A549 treated with AZD9567 at 1 μM for 4 hours (cell line): ENCODE results near the gene PHF20. TPM values are rescaled to one million over a fixed set of nuclear protein-coding genes. Genes with fewer than 3 reads are reported as not detected.

Source experiments
- total RNA-seq: library from RNA; stranded (reverse); fragments of 200-300 nt; extraction: Qiagen RNA extraction; gene quantifications from 5 replicates; pipeline ENCODE4 v1.2.3, GENCODE V29; 2022; ENCODE audit not compliant: insufficient read depth

PHF20 gene
- 28.5 to 32.0 TPM (median 30.4 TPM) in 5 replicates for total RNA-seq

GRCh38 chr20:35771689-35772562, at the start of gene PHF20:
PHF20 (plus strand) TSS chr20:35772015; CDS start chr20:35801523, 29,508 bp downstream.

DNA sequence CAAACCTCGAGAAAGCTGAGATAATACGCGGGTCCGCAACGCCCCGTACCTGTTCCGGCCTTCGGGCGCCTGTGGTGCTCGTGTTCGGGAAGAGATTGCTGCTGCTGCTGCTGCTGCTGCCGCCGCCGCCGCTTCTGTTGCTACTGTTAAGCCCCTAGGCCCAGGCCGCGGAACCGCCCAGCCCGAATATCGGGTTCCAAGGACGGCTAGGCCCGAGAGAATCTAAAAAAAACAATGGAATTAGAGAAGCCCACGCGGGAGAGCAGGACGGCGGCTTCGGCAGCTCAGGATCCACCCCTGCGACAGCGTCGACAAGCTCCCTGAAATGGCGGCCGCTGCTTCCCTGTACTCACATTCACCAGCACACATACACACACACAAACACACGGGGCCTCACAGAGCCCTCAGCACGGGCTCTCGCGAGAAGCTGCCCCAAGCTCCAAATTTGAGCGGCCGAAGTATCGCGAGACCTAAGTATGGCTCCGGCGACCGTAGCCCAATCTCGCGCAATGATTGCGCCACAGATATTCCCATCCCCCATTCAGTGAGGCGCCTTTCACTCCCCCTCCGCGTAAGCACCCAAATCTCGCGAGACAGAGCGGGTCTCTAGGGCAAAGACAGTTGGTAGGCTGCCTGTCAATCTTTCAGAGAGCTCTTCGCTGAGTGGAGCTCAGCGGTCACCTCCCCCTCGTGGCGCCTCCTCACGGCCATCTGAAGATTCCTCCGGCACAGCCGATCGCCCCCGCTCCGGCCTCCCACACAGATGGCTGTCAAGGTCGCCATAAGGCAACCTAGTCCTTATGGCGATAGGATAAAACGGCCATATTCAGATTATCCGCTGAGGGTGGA, 29.7 kb upstream of the PHF20 start, which contains the start of gene RBM39:
Gene RBM39, minus strand, starts transcription at position 369 of the 849 bp plus-strand sequence. CDS start 1,386 bp downstream, outside the sequence.

GRCh38 chr20:35954200-35954906, 182.5 kb downstream of the PHF20 start, which contains the start of gene SCAND1:
SCAND1 (minus strand) TSS chr20:35954502; CDS start chr20:35954284, 218 bp downstream.

DNA sequence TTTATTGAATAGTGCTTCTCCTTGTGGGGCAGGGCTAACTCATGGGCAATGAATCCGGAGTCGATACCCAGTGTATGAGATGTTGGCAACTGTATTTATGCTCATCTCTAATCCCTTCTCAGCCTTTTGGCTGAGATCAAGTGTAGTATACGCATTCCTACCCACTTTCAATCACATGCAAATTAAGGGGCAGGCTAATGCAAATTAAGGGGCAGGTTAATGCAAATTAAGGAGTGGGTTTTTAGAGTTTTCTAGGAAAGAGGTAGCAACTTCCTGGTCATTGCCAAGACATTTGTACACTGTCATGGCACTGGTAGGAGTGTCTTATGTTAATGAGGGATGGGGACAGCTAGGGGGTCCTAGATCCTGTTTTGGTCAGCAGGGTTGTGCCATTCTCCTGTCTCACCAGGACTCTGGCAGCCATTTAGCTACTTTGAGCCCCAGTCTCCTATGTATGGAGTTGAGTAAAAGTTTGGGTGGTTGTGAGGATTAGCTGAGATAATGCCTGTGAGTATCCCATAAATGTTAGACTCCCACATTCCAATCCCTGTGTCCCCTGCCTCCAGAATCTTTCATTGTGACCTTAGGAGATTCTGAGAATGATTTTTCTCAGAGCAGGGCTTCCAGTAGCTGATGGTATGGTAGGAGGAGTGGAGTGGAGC, 196.3 kb downstream of the PHF20 start, which contains the start of gene CNBD2:
Gene CNBD2, plus strand, starts transcription at position 612 of the 662 bp plus-strand sequence. CDS start 173 bp downstream, outside the sequence.

Other genes starting within 250 kb of the PHF20 start
- not detected in 5 replicates for gene C20orf173, start 242.4 kb upstream of the PHF20 start, total RNA-seq
- 235 to 256 TPM (median 242 TPM) in 5 replicates for gene ERGIC3, start 229.9 kb upstream of the PHF20 start, total RNA-seq
- gene SPAG4, start 156.2 kb upstream of the PHF20 start, total RNA-seq, result 3.6 to 10.6 TPM (median 5.0 TPM) in 5 replicates
- gene CPNE1, start 107.1 kb upstream of the PHF20 start, total RNA-seq, result 203 to 231 TPM (median 226 TPM) in 5 replicates
- gene RBM12, start 107.1 kb upstream of the PHF20 start, total RNA-seq, result 77.3 to 99.4 TPM (median 81.1 TPM) in 5 replicates
- 36.3 to 44.4 TPM (median 39.4 TPM) in 5 replicates for gene NFS1, start 72.7 kb upstream of the PHF20 start, total RNA-seq
- 362 to 399 TPM (median 378 TPM) in 5 replicates for gene ROMO1, start 72.6 kb upstream of the PHF20 start, total RNA-seq
- gene RBM39, start 29.8 kb upstream of the PHF20 start, total RNA-seq, result 166 to 193 TPM (median 186 TPM) in 5 replicates
- 45.3 to 105 TPM (median 96.0 TPM) in 5 replicates for gene SCAND1, start 182.5 kb downstream of the PHF20 start, total RNA-seq
- 6.4 to 7.1 TPM (median 6.7 TPM) in 4 of 5 replicates, not detected in the other for gene CNBD2, start 196.6 kb downstream of the PHF20 start, total RNA-seq